H1 (cell line): ENCODE results near the gene RNASEL.

Experiments used
- CBX5 ChIP-seq: fragments of 300-800, 300-1000 bp; sonication (generic); IDR thresholded peaks from 2 replicates; pipeline ENCODE4 v1.7.1; 2016; ENCODE audit warnings: antibody characterized with exemption, low read length, low read depth
- CHD2 ChIP-seq: IDR thresholded peaks from 2 replicates; pipeline ENCODE4 v1.6.1; 2012; ENCODE audit warnings: low read length, improper control_type of control experiment
- EP300 ChIP-seq, 2 experiments: IDR thresholded peaks; 1 replicate in 1 of 2; 2 replicates in 1 of 2; pipeline ENCODE4 v1.6.1; 2011 to 2012; ENCODE audit warnings: low read depth in 2 of 2, low read length in 2 of 2, mild to moderate bottlenecking in 2 of 2, borderline replicate concordance in 1 of 2, inconsistent platforms in 1 of 2, moderate library complexity in 1 of 2
- KDM1A ChIP-seq: fragments of 200-600, 300-600 bp; sonication (generic); IDR thresholded peaks from 2 replicates; pipeline ENCODE4 v1.7.1; 2016; ENCODE audit warnings: mild to moderate bottlenecking, low read length, borderline replicate concordance
- POLR2AphosphoS5 ChIP-seq: IDR thresholded peaks from 2 replicates; pipeline ENCODE4 v1.6.1; 2011; ENCODE audit warnings: low read depth, low read length
- RNF2 ChIP-seq: fragments of 200-900, 300-1000 bp; sonication (generic); IDR thresholded peaks from 2 replicates; pipeline ENCODE4 v1.7.1; 2016; ENCODE audit warnings: borderline replicate concordance, low read depth, mild to moderate bottlenecking, antibody characterized with exemption, low read length; ENCODE audit not compliant: poor library complexity, severe bottlenecking; ENCODE audit errors: missing control alignments
- TF ChIP-seq, protein P1 (sequence below), 3 experiments: IDR thresholded peaks; 1 replicate in 2 of 3; 2 replicates in 1 of 3; pipeline versions ENCODE4 v1.5.1 to v1.6.1; 2011; ENCODE audit warnings: low read length in 3 of 3, mild to moderate bottlenecking in 3 of 3, inconsistent platforms in 2 of 3, low read depth in 1 of 3, moderate library complexity in 1 of 3; ENCODE audit not compliant: insufficient read depth in 1 of 3; ENCODE audit errors: control extremely low read depth in 1 of 3

DNA sequence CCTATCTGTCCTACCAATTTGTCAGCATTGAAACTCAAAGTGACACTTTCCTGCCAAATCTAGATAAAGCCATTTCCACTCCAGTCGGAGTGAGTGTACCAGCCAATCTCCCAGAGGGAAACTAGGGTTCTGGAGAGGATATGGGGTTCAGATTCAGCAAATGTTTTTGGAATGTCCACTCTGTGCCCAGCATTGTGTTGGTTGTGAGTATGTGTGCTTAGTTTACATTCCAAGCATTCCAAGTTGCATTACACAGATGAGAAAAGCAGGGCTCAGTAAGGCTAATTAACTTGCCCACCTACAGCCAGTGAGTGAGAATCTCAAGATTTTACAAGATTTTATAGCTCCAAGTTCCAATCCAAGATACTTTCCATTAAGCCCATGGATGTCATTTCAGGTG lies 41.5 kb upstream of the RNASEL start:
- TF ChIP-seq CBX5, result no peak
- no peak for TF ChIP-seq POLR2AphosphoS5
- no peak for TF ChIP-seq CHD2
- TF ChIP-seq KDM1A, result no peak
- no peak for TF ChIP-seq EP300 (IDR thresholded peaks at IDR 0.05; ENCODE audit: borderline replicate concordance in 1 of 2, low read depth in 2 of 2, low read length in 2 of 2)
- TF ChIP-seq, protein P1, sequence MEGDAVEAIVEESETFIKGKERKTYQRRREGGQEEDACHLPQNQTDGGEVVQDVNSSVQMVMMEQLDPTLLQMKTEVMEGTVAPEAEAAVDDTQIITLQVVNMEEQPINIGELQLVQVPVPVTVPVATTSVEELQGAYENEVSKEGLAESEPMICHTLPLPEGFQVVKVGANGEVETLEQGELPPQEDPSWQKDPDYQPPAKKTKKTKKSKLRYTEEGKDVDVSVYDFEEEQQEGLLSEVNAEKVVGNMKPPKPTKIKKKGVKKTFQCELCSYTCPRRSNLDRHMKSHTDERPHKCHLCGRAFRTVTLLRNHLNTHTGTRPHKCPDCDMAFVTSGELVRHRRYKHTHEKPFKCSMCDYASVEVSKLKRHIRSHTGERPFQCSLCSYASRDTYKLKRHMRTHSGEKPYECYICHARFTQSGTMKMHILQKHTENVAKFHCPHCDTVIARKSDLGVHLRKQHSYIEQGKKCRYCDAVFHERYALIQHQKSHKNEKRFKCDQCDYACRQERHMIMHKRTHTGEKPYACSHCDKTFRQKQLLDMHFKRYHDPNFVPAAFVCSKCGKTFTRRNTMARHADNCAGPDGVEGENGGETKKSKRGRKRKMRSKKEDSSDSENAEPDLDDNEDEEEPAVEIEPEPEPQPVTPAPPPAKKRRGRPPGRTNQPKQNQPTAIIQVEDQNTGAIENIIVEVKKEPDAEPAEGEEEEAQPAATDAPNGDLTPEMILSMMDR (IDR thresholded peaks at IDR 0.05; ENCODE audit: control extremely low read depth in 1 of 3, insufficient read depth in 1 of 3, low read depth in 1 of 3, low read length in 3 of 3), result no peak
- no peak for TF ChIP-seq RNF2
